Muscle layer of colon (tissue), 2 donors: ENCODE results near the gene OR51E2.

Experiments used
- H3K27ac ChIP-seq: one replicate; pipeline ENCODE4 v1.7.0; 2013; ENCODE audit warnings: low read depth, mild to moderate bottlenecking, low read length, moderate library complexity
- H3K27me3 ChIP-seq, 2 donors: one replicate each; pipeline ENCODE4 v1.7.0; 2013; ENCODE audit warnings: low read length in 2 of 2, mild to moderate bottlenecking in 2 of 2; ENCODE audit not compliant: insufficient read depth in 2 of 2, control insufficient read depth in 1 of 2
- H3K36me3 ChIP-seq: one replicate; pipeline ENCODE4 v1.7.0; 2013; ENCODE audit warnings: mild to moderate bottlenecking, low read length; ENCODE audit not compliant: insufficient read depth
- H3K4me1 ChIP-seq: one replicate; pipeline ENCODE4 v1.7.0; 2013; ENCODE audit warnings: mild to moderate bottlenecking, low read length; ENCODE audit not compliant: insufficient read depth
- H3K4me3 ChIP-seq, 2 donors: one replicate each; pipeline ENCODE4 v1.7.0; 2013; ENCODE audit warnings: low read length in 2 of 2, low read depth in 1 of 2, mild to moderate bottlenecking in 1 of 2, moderate library complexity in 1 of 2
- H3K9ac ChIP-seq: one replicate; pipeline ENCODE4 v1.7.0; 2013; ENCODE audit warnings: low read length
- H3K9me3 ChIP-seq: one replicate; pipeline ENCODE4 v1.7.0; 2013; ENCODE audit warnings: mild to moderate bottlenecking, low read length
- donor health status: abdominal sarcoma.
- donor health status: Adenocarcinoma of cecum.

OR51E2 gene

GRCh38 chr11:4637662-4638047 lies 60.0 kb downstream of the OR51E2 start:
- H3K27me3 ChIP-seq: no peaks in the 10 kb centered on the region
- peak overlapping the region in 1 of 2 donors; percentile 60 for H3K4me3 ChIP-seq
- H3K9ac ChIP-seq: no peak overlapping the region
- no peaks in the 10 kb centered on the region for H3K9me3 ChIP-seq
- H3K4me1 ChIP-seq: peaks cover 4% of the 10 kb centered on the region
- H3K36me3 ChIP-seq: no peaks in the 10 kb centered on the region
- no peak overlapping the region for H3K27ac ChIP-seq

DNA sequence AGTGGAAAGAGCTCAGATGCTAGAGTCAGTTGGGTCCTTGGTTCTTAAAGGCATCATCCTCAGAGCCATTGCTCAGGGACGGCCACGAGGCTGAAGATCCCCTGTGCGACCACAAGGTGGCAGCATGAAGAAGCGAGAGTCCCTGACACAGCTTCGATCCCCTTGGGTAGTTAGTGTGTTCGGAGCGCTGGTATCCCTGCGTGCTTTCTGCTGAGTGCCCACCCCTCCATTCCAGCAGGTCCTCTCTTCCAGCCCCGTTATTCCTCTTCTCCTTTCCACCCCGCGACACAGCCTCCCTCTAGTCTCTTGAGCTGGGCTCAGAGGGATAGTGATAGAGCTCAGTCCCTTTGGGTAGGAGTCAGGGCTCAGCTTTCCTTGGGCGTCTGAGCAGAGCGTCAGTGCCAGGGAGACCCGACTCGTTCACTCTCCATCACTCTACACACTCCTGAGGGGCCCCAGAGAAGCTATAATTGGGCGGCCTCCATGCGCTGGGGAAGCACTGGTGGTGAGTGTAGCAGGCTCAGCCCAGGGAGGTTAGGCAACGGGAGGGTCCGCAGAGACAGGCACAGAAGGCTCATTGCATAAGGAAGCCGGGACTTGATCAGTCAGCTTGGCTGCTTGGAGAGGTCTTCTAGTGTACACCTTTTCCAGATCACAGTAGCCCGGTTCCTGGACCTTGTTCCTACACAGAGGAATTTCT lies 60.5 kb downstream of the OR51E2 start, which contains the start of gene OR51D1:
TSS of gene OR51D1 (plus strand) at position 516 of the 700 bp plus-strand sequence. CDS start 2,314 bp downstream, outside the sequence.
- peak within 1 kb of the TSS; percentile 26 to 60 for H3K4me3 ChIP-seq
- H3K36me3 ChIP-seq: no peaks in the 10 kb centered on the region
- no peaks in the 10 kb centered on the region for H3K27me3 ChIP-seq
- no peak within 1 kb of the TSS for H3K9ac ChIP-seq
- no peak within 1 kb of the TSS for H3K27ac ChIP-seq
- no peaks in the 10 kb centered on the region for H3K9me3 ChIP-seq
- peaks cover 4% of the 10 kb centered on the region for H3K4me1 ChIP-seq

GRCh38 chr11:4636136-4636535 lies 61.5 kb downstream of the OR51E2 start:
- H3K36me3 ChIP-seq: no peaks in the 10 kb centered on the region
- no peak overlapping the region for H3K9ac ChIP-seq
- no peaks in the 10 kb centered on the region for H3K27me3 ChIP-seq
- no peaks in the 10 kb centered on the region for H3K9me3 ChIP-seq
- H3K4me1 ChIP-seq: peaks cover 4% of the 10 kb centered on the region
- H3K4me3 ChIP-seq: no peak overlapping the region
- no peak overlapping the region for H3K27ac ChIP-seq
